Measurements from ENCODE around the gene NUBP1.

GRCh38 chr16:10770907-10771306 is 27.3 kb downstream of the NUBP1 start:
- TF ChIP-seq CTCF (IDR thresholded peaks at IDR 0.05), result no peak
- no peak for TF ChIP-seq EP300 (IDR thresholded peaks at IDR 0.05)
- no peak for TF ChIP-seq POLR2A (IDR thresholded peaks at IDR 0.05; ENCODE audit: low read depth)
- no peak for TF ChIP-seq POLR2AphosphoS5 (IDR thresholded peaks at IDR 0.05)
